Gastroesophageal sphincter (tissue), 4 donors: ENCODE results near the gene IZUMO4. TPM values are rescaled to one million over a fixed set of nuclear protein-coding genes. Genes with fewer than 3 reads are reported as not detected.

Experiments
- ATAC-seq: fragments of 150-250 bp; one replicate; pipeline ENCODE4 v1.9.1; 2016; ENCODE audit warnings: mild to moderate bottlenecking, moderate library complexity
- H3K27ac ChIP-seq, 4 donors: fragments of 200-600 bp; sonication (generic) in 3 of 4; 1 replicate in 3 of 4; 2 replicates in 1 of 4; pipeline ENCODE4 v1.5.1; 2016 to 2019
- H3K27me3 ChIP-seq: fragments of 200-600 bp; sonication (generic); one replicate; pipeline ENCODE4 v1.5.1; 2019
- H3K36me3 ChIP-seq, 2 donors: fragments of 200-600 bp; sonication (generic); one replicate each; pipeline ENCODE4 v1.5.1; 2019; ENCODE audit warnings: control low read depth in 1 of 2
- H3K4me1 ChIP-seq, 3 donors: fragments of 200-600 bp; sonication (generic); 1 replicate in 2 of 3; 2 replicates in 1 of 3; pipeline ENCODE4 v1.5.1; 2016 to 2019; ENCODE audit warnings: control low read depth in 2 of 3
- H3K4me3 ChIP-seq, 2 donors: fragments of 200-600 bp; sonication (generic); one replicate each; pipeline ENCODE4 v1.5.1; 2019; ENCODE audit warnings: mild to moderate bottlenecking in 1 of 2, moderate library complexity in 1 of 2
- H3K9me3 ChIP-seq, 3 donors: fragments of 200-600 bp; sonication (generic); one replicate each; pipeline ENCODE4 v1.5.1; 2017 to 2019; ENCODE audit warnings: control low read depth in 2 of 3
- CTCF ChIP-seq, 4 experiments: fragments of 200-600 bp in 2 of 4; fragments of 450-650 bp in 2 of 4; sonication (generic) in 1 of 4; IDR thresholded peaks; one replicate each; pipeline ENCODE4 v1.5.1; 2017 to 2019; ENCODE audit warnings: antibody characterized with exemption in 4 of 4, mild to moderate bottlenecking in 2 of 4, moderate library complexity in 2 of 4
- EP300 ChIP-seq: sonication (generic); formaldehyde crosslinking; IDR thresholded peaks from one replicate; pipeline ENCODE4 v1.6.1; 2017; ENCODE audit warnings: antibody characterized with exemption, mild to moderate bottlenecking
- POLR2A ChIP-seq, 2 donors: fragments of 450-650 bp; IDR thresholded peaks; one replicate each; pipeline ENCODE4 v1.6.1; 2017; ENCODE audit warnings: antibody characterized with exemption in 2 of 2, mild to moderate bottlenecking in 2 of 2, moderate library complexity in 1 of 2
- POLR2AphosphoS5 ChIP-seq: sonication (generic); formaldehyde crosslinking; IDR thresholded peaks from one replicate; pipeline ENCODE4 v1.6.1; 2017; ENCODE audit warnings: antibody characterized with exemption
- WGBS, 2 donors: methylation state at CpG; one replicate each; pipeline ENCODE4 v1.1.5; 2018; ENCODE audit warnings: low coverage in 1 of 2; 5-methylcytosine and 5-hydroxymethylcytosine counted together
- total RNA-seq, 4 donors: library from RNA; depleted of rRNA; stranded (reverse); fragments of >200 nt; gene quantifications; one replicate each; pipeline ENCODE4 v1.1.0, GENCODE V29; 2016

IZUMO4 gene
- total RNA-seq, 4 donors from 2014 or later: 2.4 to 17.3 (median 4.3) TPM

- Histone ChIP-seq H3K9me3 (no peaks in the 10 kb centered on the region), H3K27ac (peak overlapping the region in 2 of 4 donors; percentile 3 to 43), H3K27me3 (no peaks in the 10 kb centered on the region), H3K4me3 (no peak overlapping the region), H3K36me3 (peaks cover 0 to 72% of the 10 kb centered on the region in 2 donors), H3K4me1 (peaks cover 0 to 23% (median 5%) of the 10 kb centered on the region in 3 donors)
- no peak for ATAC-seq
- 89% methylated on average over 9 of the region's 32 CpGs; no CpG with 5 or more reads in 1 of the 2 donors for WGBS, 2 donors
- TF ChIP-seq CTCF (IDR thresholded peaks at IDR 0.05) (no peak), EP300 (no peak), POLR2A (IDR thresholded peaks at IDR 0.05) (no peak), POLR2AphosphoS5 (no peak)
These were observed 23.8 kb upstream of the IZUMO4 start for GRCh38 chr19:2072757-2073551.

GRCh38 chr19:2076526-2076944, 20.2 kb upstream of the IZUMO4 start:
- H3K4me3 ChIP-seq: no peak overlapping the region
- 98 to 100% methylated on average over 3 to 12 of the region's 32 CpGs for WGBS, 2 donors
- TF ChIP-seq POLR2A (IDR thresholded peaks at IDR 0.05) (no peak), EP300 (no peak), POLR2AphosphoS5 (no peak), CTCF (IDR thresholded peaks at IDR 0.05) (no peak)
- no peaks in the 10 kb centered on the region for H3K9me3 ChIP-seq
- H3K27ac ChIP-seq: no peak overlapping the region
- H3K36me3 ChIP-seq: peaks cover 0 to 100% of the 10 kb centered on the region in 2 donors
- H3K27me3 ChIP-seq: no peaks in the 10 kb centered on the region
- peaks cover 0 to 25% (median 0%) of the 10 kb centered on the region in 3 donors for H3K4me1 ChIP-seq
- no peak for ATAC-seq

GRCh38 chr19:2077398-2077797, 19.3 kb upstream of the IZUMO4 start:
- WGBS, 2 donors: 81 to 100% methylated on average over 2 to 3 of the region's 7 CpGs
- H3K4me3 ChIP-seq: no peak overlapping the region
- ATAC-seq: no peak
- no peaks in the 10 kb centered on the region for H3K9me3 ChIP-seq
- H3K4me1 ChIP-seq: peaks cover 0 to 33% (median 0%) of the 10 kb centered on the region in 3 donors
- TF ChIP-seq CTCF (IDR thresholded peaks at IDR 0.05) (no peak), EP300 (no peak), POLR2A (IDR thresholded peaks at IDR 0.05) (no peak), POLR2AphosphoS5 (no peak)
- no peak overlapping the region for H3K27ac ChIP-seq
- peaks cover 0 to 100% of the 10 kb centered on the region in 2 donors for H3K36me3 ChIP-seq
- H3K27me3 ChIP-seq: no peaks in the 10 kb centered on the region

- ATAC-seq: no peak
- Histone ChIP-seq H3K36me3 (peaks cover 0 to 100% of the 10 kb centered on the region in 2 donors), H3K4me1 (peaks cover 0 to 39% (median 0%) of the 10 kb centered on the region in 3 donors), H3K27ac (no peak overlapping the region), H3K9me3 (no peaks in the 10 kb centered on the region), H3K4me3 (no peak overlapping the region), H3K27me3 (no peaks in the 10 kb centered on the region)
- WGBS, 2 donors: 96 to 100% methylated on average over 5 to 14 of the region's 44 CpGs
- TF ChIP-seq EP300 (no peak), CTCF (IDR thresholded peaks at IDR 0.05) (no peak), POLR2A (IDR thresholded peaks at IDR 0.05) (no peak), POLR2AphosphoS5 (no peak)
These were observed 18.7 kb upstream of the IZUMO4 start for GRCh38 chr19:2077833-2078619.
